Astrocyte of the spinal cord (primary cell): ENCODE data around the gene TOR2A.

Experiments used
- DNase-seq: peaks from one replicate; pipeline ENCODE4 v3.0.0; 2011; ENCODE audit warnings: low read depth, low spot score
- H3K4me3 ChIP-seq: 2 replicates; pipeline ENCODE4 v1.5.1; 2011; ENCODE audit warnings: low read depth, mild to moderate bottlenecking, low read length, moderate library complexity
- CTCF ChIP-seq: IDR thresholded peaks from 2 replicates; pipeline ENCODE4 v1.5.1; 2012; ENCODE audit warnings: low read depth, mild to moderate bottlenecking, low read length, inconsistent platforms
- in situ Hi-C: cut with HindIII; loops from 2 replicates; pipeline ENCODE4 v1.10.0; 2017; ENCODE audit warnings: low sequenced_read_pairs

The TOR2A gene

DNA sequence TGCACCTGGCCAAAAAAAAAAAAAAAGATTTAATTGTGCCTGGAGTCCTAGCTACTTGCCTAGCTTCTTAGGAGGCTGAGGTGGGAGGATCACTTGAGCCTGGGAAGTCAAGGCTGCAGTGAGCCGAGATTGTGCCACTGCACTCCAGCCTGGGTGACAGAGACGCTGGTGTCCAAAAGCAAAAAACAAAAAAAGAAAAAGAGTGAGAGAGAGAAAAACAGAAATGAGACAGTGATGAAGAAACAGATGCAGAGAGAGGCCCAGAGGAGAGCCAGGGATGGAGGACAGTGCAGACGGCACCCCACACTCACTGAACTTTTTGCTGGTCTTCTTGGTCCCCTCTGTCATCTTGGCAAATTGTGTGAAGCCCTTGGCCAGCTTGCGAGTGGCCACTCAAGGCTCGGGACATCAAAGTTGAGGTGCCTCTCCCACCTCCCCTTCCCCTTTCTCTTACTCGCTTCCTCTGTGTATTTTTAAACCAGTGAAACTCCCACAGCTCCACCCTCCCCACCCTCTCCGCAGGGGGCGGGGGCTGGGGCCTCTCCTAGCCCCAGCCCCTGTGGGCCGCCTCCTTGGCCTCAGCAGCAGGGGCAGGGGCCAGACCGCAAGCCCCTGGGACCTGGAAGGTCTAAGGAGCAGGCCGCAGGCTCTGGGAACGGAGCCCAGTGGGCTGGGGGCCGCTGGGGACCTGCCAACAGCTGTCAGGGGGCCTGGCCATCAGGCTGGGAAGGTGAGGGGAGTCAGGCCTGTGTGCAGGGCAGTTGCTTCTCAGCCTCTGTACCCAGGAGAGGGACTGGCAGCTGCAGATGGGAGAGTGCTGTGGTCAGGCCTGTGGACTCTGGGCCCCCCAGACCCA, 43.4 kb upstream of the TOR2A start, which contains the start of gene SH2D3C:
SH2D3C (minus strand) TSS at position 387 of the 856 bp plus-strand sequence; CDS start at position 348, 39 bp downstream.
- TF ChIP-seq CTCF = no peak
- in situ Hi-C loops = no loop called here
- no peak for DNase-seq
- no peak within 1 kb of the TSS for H3K4me3 ChIP-seq

- no peak overlapping the region for H3K4me3 ChIP-seq
- in situ Hi-C loops = no loop called here
Observed at GRCh38 chr9:127777368-127777980, 42.4 kb upstream of the TOR2A start.

DNA sequence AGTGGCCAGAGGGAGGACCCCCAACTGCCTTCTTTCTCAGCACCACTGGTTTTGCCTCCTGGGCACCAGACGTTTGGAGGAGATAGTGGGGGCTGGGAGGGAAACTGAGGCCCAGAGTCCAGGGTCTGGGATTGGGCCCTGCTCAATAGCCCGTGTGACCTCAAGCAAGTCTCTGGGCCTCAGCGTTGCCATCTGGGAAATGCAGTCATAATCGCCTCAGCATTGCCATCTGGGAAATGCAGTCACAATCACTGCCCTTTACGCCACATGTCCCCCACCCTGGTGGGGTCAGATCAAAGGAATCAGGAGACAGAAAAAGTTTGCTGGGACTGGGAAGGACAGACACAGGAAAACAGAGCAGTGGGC, 41.8 kb upstream of the TOR2A start:
- no peak for TF ChIP-seq CTCF
- in situ Hi-C loops = no loop called here
- no peak for DNase-seq
- H3K4me3 ChIP-seq = no peak overlapping the region

More at GRCh38 chr9:127777368-127777980, 42.4 kb upstream of the TOR2A start:
- TF ChIP-seq CTCF = no peak
- no peak for DNase-seq

DNA sequence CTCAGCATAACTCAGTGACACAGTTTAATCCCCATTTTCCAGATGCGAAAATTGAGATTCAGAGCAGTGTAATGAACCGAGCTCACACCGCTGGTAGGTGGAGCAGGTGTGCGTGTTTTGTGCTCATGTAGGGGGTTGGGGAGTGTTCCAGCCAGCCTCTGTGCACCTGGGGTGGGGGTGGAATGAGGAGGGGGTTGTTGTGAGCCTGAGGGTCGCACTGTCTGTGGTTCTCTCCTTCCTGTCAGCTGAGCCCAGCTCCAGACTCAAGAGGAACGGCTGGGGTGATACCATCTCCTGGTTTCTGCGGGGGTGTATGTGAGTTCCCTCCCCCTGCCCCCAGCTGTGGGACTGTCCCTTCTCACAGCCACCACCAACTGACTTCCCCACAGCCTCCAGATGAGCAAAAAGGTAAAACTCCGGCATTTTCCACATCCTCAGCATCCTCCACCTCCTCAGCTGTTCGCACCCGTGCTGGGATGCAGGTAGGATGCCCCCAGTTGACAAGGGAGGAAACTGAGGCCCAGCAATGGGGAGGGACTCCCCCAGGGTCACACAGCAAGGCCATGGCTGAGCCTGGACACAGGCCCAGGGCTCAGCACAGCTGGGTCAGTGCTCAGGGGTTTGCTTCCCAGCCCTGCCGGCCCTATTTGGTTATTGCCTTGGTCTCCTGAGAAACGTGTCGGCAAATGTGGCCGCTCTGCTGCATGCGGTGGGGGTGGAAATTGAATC, 41.3 kb upstream of the TOR2A start:
- no peak for TF ChIP-seq CTCF
- H3K4me3 ChIP-seq = no peak overlapping the region
- in situ Hi-C loops = no loop called here
- no peak for DNase-seq

- TF ChIP-seq CTCF = no peak
- in situ Hi-C loops = no loop called here
- no peak overlapping the region for H3K4me3 ChIP-seq
- no peak for DNase-seq
Observed at GRCh38 chr9:127773981-127774380, 38.9 kb upstream of the TOR2A start.

- H3K4me3 ChIP-seq = no peak overlapping the region
- no peak for DNase-seq
- TF ChIP-seq CTCF = no peak
- in situ Hi-C loops = no loop called here
Observed at GRCh38 chr9:127773272-127773671, 38.2 kb upstream of the TOR2A start.
